GM21619 (cell line): ENCODE results near the gene APOBEC4.
A peak's percentile ranks its signal among the peaks of the same experiment; 100 is the strongest.

ENCODE experiments used
- ATAC-seq: cut with Tn5 transposase; IDR thresholded peaks from one replicate; pipeline ENCODE4 v1.9.1; 2021; ENCODE audit not compliant: unreplicated experiment

The APOBEC4 gene

DNA sequence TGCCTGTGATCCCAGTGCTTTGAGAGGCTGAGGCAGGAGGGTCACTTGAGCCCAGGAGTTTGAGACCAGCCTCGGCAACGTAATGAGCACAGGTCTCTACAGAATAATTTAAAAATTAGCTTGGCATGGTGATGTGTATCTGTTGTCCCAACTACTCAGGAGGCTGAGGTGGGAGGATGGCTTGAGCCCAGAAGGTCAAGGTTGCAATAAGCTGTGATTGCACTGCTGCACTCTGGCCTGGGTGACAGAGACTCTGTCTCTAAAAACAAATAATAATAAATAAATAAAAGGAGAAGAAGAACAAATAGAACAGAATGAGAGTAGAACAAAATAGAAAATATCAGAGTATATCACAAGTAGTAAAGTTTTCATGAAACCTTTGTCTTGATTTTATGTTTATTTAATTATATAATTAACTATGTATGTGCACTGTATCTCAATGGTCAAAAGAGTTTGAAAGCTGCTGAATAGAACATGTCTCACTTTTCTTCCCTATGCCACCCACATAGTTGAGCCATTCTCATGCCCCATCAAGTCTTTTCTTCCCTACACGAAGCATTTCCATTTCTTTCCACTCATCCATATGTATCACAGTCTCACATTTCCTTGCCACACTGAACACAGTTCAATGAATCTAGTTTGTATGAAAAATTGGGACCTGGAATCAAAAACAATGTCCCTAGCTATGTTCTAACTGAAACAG, 22.9 kb upstream of the APOBEC4 start:
- ATAC-seq: no peak

DNA sequence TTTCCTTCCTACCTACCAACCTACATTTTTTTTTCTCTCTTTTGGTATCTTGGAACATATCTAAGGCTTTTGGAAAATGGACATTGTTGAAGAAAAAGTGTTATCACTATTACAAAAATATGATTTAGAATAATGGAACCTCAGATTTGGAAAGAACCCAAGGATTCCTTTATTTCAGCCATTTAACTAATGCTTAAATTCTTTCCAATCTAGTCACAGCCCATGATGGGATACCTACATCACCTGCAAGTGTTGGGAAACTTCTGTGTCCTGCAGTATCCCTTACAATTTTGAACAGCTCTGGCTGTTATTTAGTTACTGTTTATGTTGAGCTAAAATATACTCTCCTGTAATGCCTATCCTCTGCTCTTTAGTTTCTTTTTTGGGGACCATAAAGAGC, 22.3 kb upstream of the APOBEC4 start:
- ATAC-seq: no peak

DNA sequence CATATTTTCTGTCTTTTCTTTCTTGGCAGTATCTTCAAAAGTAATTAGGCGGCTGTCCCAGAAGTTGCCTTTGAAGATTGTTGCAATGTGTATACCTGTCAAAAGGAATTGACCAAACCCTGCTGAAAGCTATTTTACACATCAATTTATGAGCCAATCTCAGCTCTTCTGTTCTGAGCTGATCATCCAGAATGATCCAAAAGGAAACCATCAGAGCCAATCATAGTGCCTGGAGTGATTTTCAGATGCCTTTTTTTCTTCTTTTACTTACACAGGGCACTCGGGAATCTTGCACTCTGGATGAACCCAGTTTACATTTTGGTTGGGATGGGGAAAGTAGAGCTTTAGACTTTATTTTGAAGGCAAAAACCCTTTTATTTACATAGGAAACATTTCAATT, 21.8 kb upstream of the APOBEC4 start:
- no peak for ATAC-seq

DNA sequence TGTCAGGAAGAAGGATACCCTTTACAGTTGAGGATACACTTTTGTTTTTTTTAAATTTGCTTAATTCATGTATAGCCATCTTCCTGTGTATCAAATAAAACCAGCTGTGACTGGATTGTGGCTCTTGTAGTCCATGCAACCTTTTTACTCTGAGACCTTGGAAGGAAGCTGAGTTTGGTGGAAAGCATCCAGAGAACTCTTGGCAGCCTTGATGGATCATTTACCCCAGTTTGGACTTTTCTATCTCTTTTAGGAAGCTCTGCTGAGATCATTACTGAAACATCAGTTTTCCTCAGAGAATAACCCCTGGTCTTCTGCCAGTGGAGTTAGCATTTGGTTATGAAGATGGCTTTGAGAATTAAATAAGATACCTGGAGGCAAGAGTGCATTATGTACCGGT, 21.2 kb upstream of the APOBEC4 start:
- ATAC-seq: no peak

DNA sequence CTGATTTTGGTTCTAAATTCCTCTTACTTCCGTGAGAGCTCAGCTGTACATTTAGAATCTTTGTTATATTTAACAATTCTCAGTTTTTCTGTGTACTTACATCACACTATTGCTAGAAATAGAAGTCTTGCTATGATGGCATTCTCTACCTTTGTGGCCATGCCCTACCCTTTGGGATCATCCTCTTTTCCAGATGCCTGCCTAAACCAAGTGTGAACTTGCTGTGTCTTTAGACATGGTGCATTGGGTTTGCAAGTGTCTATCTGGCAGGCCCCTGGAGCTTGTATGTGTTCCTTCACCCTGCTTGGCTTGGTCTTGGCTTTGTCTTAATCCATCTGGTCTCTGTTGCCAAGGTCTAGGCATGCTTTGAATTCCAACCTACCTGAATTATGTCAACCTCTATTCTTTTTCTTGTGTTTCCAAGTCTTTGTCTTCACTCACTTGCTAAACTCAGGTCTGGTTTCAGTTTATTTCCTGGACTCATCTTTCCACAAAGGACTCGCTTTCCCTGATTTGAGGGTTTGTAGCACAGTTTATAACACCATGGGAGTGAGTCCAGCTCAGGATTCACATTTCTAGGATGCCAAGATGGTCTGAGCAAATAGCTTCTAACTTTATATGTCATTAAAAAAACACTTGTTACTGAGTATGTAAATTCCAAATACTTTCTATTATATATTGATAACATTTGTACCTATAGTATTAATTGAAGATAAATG, 20.6 kb upstream of the APOBEC4 start:
- ATAC-seq: no peak

DNA sequence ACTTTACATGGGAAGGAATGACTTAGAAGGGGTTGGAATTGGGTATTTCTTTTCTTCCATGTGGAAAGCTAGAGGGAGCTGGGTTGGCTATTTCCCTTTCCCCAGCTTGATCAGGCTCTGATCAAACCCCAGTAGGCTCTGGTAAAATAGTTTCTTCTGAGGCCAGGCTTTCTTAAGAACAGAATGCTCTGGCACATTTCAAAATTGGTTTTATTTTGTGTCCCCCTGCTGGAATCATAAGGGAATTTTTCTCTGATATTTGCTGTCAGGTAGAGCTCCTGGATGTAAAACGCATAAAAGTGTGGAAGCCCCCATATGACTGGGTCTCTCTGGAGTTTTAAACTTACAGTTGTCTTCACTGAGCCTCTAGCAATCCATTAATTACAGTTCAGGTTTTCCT, 17.1 kb upstream of the APOBEC4 start:
- no peak for ATAC-seq

DNA sequence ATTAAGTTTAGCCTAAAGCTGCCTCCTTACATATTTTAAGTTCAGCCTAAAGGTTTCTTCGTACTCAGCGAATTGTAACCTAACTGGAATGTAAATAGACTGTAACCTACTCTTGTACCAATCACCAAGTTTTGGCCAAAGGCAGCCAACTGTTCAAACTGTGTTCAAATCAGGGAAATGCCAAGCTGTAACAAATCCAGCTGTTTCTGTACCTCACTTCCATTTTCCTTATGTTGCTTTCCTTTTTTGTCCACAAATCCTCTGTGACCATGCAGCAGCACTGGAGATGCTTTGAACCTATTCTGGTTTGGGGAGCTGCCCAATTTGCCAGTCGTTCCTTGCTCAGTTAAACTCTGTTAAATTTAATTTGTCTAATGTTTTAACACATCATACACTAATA, 3.2 kb upstream of the APOBEC4 start:
- no peak for ATAC-seq

DNA sequence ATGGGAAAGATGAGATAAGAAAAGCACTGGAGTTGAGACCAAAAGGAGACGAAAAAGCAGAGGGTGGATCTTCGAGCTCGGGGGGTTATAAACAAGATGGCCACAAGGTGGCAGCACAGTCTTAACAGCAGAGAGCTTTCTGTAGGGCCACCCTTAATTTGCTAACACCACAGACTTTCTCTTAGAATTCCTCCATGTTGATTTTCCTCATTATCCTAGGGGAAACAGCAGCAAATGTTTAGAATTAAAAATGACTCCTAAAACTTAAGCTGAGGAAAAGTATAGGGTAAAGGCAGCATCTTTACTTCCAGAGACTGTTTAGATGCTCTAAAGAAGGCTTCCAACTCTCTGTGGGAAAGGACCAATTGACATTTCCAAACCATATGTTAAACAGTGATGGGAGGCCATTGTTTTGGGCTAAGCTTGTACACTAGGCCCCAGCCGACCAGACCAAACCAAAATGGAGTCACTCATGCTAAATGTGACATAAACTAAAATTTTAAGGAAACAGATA, 2.5 kb upstream of the APOBEC4 start:
- peak; percentile 72 for ATAC-seq

DNA sequence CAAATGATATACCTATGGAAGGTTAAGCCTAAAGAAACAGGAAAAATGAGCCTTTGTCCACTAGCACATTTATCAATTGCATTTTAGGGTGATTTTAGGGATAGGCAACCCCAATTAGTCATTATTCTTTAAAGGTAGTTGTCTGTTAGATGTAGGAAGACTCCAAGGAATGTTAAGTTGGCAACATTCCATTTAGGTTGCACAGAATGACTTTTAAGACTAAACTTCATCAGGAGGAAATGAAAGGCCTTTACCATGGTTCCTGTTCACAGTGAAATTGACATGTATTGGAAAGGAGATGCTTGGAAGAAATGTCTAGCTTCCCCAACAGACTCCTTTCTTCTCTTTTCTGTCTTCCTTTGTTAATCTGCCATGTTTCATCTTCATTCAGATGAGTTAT, 1.6 kb upstream of the APOBEC4 start:
- ATAC-seq: no peak

DNA sequence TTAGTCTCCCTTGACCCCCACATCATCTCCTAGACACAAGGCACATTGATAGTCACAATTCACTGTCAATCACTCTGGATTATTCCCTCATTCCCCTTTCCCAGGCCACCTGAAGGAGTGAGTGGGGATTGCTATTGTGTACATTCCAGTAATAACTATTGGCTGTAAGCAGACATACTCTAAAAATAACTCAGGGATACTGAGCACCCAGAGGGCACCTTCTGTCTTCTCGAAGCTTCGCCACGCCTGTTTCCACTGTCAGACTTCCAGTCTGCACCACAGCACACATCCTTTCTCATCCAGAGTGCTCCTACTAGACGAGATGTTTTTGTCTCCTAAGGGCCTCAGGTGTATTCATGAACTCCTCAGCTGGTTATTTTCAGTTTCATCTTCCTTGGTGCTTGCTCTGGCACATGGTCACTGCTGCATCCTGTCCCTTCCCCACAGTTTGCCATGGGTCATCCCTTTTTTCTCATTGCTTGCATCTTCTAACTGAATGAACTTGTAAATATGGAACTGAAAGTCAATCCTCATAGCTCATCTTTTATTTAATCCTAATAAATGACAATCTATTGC, 848 bp upstream of the APOBEC4 start:
- ATAC-seq: no peak

DNA sequence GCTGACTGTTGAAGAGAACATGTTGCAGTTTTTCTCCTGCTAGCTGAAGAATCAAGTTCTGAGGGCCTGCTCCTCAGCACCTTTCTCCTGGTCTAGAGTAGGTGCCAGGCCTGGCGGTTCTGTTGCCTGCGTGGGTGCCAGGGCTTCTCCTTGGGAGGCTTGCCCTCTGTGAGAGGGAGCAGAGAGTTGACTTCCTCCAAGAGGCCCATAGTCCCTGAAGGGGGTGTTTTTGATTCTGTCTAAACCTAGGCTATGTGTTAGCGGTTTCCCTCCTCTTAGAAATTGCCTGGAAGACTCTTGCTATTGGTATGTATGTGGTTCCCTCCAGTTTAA, 312 bp upstream of the APOBEC4 start:
- no peak for ATAC-seq

DNA sequence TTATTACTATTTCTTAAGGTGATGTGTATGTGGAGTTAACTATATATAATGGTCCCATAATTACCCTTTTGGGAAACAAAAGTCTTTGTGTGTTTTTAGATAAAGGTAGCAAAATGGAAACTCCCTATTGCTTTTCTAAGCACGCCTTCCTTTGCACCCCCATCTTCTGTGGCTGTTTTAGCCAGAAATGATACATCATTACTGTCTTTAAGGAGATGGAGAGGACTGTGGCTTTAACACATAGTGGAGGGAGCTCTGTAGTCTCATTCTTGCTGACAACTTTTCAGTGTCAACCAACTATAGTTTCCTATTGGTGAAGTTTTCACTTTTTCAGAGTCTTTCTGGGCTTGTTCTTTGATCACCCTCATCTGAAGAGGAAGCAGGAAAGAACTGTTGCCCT, 1.0 kb downstream of the APOBEC4 start:
- ATAC-seq: no peak

DNA sequence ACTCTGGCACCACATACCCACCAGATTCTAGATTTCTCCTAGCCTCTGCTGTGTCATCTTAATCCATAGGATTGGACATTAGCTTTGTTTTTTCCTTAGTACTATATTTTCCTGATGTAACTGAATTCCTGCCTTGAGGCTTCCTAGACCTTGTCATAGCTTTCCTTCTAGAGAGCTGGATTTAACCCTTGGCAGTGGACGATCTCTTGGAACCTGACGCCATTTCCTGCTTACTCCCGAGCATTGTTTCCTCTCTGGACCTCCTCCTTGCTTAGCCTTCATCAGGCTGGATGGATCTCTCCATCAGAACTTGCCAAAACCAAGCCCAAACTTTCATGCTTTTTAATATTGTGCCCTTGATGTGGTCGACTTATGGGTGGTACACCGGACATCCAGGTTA, 1.5 kb downstream of the APOBEC4 start:
- ATAC-seq: no peak

DNA sequence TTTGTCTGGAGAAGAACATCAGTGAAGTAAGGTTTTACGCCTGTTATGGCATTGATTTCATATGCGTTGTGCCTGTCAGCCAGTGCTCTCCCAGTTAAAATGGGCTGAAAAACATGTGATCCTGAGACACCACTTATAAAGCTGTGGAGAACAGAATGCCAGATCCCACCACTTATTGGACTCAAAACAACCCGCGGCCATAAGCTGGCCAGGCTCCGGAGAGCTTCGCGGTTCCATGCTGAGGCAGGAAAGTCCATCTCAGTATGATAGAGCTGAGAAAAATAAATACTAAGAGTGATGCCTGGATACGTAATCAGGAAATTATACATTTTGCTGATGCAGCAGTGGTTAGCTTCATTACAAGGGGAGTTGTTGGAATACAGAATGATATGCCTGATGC, 5.1 kb downstream of the APOBEC4 start:
- ATAC-seq: no peak

DNA sequence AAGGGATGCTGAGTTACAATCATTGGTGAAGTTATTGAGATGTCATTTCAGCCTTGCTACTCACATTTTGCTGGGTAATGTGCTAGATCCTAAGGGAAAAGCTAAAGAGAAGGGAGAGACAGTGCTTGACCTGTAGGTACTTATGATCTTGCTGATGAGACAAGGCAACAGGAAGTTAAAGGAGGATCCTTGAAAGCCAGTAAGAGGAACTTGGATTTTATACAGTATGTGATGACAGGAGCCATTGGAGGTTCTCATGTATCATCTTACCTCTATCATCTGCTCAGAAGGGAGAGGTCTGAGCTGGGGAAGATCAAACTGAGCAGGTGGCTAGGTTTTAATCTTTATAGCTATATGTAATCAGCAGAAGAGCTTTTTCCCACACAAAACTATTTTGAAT, 6.3 kb downstream of the APOBEC4 start:
- ATAC-seq: no peak

DNA sequence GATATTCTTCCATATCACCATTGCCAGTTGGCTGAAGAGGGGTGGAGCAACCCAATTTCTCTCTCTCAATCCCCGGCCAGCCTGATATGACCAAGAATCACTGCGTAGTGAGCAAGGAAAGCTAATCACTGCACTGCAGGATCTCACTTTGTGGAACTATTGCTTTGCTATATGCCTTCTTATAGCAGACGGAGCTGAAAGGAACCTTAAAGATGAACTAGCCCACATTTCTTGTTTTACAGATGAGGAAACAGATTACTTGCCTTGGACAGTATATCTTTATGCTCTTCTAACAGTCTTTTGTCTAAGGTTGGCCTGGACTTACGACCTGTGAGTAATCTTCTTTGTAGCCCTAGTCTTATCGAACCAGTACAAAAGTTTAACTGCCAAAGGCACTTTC, 7.6 kb downstream of the APOBEC4 start:
- no peak for ATAC-seq

DNA sequence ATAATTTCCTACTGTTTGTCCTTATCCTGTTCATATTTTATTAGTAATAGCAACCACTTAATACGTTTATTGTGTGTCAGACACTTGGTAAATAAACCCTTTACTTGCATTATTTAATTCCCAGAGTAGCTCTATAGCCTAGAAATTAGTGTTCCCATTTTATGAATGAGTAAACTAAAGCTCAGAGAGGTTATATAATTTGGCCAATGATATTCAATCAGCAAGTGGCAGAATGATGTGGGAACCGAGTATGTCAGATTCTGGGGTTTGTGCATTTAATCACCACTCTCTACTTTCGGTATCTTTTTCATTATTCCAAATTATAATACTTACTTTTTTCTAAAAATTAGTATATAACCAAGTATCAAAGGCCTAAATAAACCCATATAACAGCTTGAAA, 10.9 kb downstream of the APOBEC4 start:
- ATAC-seq: no peak

DNA sequence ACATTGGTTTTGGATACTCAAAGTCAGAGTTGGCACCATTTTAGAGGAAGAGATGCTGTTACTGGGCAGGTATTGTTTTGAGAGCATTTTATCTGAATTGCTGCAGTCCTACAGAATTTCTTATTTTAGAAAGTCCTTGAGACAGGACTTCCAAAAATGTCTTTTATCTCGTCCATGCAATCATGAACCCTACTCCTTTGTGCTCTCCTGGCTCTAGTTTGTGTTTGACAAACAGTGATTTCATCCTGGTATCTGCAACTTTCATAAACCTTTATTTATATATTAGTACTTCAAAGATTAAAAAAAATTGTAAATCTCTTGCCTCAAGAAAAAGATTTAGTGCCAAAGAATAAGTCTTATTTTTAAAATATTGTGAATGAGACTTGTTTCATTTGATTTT, 12.9 kb downstream of the APOBEC4 start:
- no peak for ATAC-seq

DNA sequence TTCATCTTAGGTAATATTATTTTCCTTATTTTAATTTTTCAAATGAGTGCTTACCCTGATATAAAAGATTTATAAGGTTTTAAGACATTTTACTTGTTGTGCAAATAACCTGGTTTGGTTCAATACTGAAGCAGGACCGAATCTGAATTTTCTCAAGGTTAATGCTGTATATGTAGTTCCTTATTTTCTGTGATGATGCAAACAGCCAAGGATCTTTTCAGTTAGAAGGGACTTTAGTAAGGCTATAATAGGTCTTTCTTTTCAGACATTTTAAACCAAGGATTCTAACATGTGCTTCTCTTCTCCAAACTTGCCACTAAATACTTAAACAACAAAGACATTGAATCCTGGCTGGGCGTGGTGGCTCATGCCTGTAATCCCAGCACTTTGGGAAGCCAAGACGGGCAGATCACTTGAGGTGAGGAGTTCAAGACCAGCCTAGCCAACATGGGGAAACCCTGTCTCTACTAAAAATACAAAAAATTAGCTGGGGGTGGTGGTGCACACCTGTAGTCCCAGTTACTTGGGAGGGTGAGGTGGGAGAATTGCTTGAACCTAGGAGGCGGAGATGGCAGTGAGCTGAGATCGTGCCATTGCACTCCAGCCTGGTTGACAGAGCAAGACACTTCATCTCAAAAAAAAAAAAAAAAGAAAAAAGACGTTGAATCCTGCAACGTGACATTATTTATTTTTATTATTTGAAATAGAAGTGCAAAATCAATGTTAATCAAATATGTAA, 14.3 kb downstream of the APOBEC4 start:
- no peak for ATAC-seq

DNA sequence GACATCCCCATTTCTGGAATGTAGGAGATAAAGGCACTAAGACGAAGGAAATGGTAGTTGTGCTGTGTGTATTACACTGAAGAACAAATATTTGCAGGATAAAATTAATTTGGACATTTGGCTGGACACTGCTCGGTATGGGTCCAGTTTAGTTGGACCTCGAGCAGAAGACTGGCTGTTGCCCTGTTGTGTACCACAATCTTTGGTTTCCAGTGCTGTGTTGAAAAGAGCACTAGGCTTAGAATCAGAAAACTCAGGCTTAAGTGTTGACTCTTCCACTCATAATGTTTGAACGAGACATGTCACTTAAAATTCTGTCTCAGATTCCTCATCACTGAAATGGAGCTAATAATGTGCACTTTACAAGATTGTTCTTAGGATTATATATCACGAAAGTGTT, 16.3 kb downstream of the APOBEC4 start:
- ATAC-seq: no peak

DNA sequence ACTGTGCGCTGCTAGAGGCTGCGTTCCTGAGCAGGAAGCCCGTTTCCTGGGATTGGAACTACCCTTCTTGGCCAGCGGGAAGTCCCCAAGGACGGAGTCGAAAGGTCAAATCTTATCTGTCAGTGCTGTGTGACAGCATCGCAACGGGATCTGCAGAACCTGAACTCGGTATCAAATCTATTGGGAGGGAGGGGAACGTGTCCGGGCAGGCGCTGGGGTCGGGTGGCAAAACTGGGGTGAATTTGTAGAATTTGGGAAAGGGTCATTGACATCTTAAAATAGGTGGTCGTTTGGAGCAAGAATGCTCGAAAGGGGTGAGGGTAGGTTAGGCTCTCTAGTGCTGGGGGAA, 16.8 kb downstream of the APOBEC4 start:
- ATAC-seq: peak; percentile 1
